ENCODE data around the gene SLC27A5. TPM values are rescaled to one million over a fixed set of nuclear protein-coding genes. Genes with fewer than 3 reads are reported as not detected.
"Not testable (repeated sequence)": the region's sequence is repeated elsewhere in the genome, so short reads cannot be mapped to it uniquely, and the experiment has no call there.

SLC27A5 gene
- total RNA-seq, 2 donors from 2014 or later: 5.4 to 9.9 TPM

GRCh38 chr19:58492265-58492664 lies 19.5 kb downstream of the SLC27A5 start:
- Histone ChIP-seq H3K4me3 (no peak overlapping the region), H3K4me1 (no peaks in the 10 kb centered on the region), H3K36me3 (replicated peaks in 1 of 2; ENCODE audit: insufficient read depth in 1 of 2, low read depth in 2 of 2) (no peaks in the 10 kb centered on the region), H3K9me3 (no peaks in the 10 kb centered on the region), H3K27ac (no peak overlapping the region), H3K27me3 (no peaks in the 10 kb centered on the region)
- TF ChIP-seq, protein P1, sequence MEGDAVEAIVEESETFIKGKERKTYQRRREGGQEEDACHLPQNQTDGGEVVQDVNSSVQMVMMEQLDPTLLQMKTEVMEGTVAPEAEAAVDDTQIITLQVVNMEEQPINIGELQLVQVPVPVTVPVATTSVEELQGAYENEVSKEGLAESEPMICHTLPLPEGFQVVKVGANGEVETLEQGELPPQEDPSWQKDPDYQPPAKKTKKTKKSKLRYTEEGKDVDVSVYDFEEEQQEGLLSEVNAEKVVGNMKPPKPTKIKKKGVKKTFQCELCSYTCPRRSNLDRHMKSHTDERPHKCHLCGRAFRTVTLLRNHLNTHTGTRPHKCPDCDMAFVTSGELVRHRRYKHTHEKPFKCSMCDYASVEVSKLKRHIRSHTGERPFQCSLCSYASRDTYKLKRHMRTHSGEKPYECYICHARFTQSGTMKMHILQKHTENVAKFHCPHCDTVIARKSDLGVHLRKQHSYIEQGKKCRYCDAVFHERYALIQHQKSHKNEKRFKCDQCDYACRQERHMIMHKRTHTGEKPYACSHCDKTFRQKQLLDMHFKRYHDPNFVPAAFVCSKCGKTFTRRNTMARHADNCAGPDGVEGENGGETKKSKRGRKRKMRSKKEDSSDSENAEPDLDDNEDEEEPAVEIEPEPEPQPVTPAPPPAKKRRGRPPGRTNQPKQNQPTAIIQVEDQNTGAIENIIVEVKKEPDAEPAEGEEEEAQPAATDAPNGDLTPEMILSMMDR (IDR thresholded peaks at IDR 0.05): no peak
- WGBS, 2 donors: 81 to 87% methylated on average over 14 of the region's 14 CpGs
- ATAC-seq (no peak), DNase-seq (no peak)
- intact Hi-C loops (cut with DNase I): no loop called here

DNA sequence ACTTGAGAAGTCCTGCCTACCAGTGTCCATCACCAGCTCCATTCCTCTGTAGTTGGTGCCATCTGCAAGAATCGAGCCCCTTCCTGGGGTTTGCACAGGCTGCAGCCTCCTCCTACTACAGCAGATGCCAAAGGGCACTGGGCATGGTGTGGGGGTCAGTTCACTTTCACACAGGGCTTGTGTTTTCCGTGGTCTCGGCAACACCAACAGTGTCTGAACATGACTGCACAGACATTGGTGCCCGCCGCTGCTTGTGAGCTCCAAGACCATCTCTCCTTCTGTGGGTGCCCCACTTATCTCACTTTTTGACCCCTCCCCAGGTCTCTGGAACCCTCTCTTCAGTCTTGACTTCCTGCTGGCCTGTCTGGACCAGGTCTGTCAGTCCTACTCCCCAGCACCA lies 20.4 kb downstream of the SLC27A5 start:
- DNase-seq (no peak), ATAC-seq (no peak)
- H3K4me1 ChIP-seq: no peaks in the 10 kb centered on the region
- no peaks in the 10 kb centered on the region for H3K27me3 ChIP-seq
- 82 to 89% methylated on average over 5 of the region's 5 CpGs for WGBS, 2 donors
- H3K9me3 ChIP-seq: no peaks in the 10 kb centered on the region
- intact Hi-C loops (cut with DNase I): no loop called here
- no peak overlapping the region for H3K27ac ChIP-seq
- no peak for TF ChIP-seq POLR2A (IDR thresholded peaks at IDR 0.05)
- TF ChIP-seq, protein P1 (IDR thresholded peaks at IDR 0.05): no peak
- no peaks in the 10 kb centered on the region for H3K36me3 ChIP-seq (replicated peaks in 1 of 2; ENCODE audit: insufficient read depth in 1 of 2, low read depth in 2 of 2)
- H3K4me3 ChIP-seq: no peak overlapping the region

- H3K9me3 ChIP-seq; intact Hi-C loops (cut with DNase I); H3K4me3 ChIP-seq; ATAC-seq; H3K36me3 ChIP-seq (replicated peaks in 1 of 2; ENCODE audit: insufficient read depth in 1 of 2, low read depth in 2 of 2); H3K27me3 ChIP-seq; DNase-seq; H3K27ac ChIP-seq; H3K4me1 ChIP-seq: not testable (repeated sequence)
- WGBS, 2 donors: 94 to 96% methylated on average over 5 of the region's 5 CpGs
Observed at GRCh38 chr19:58484349-58484748, 27.4 kb downstream of the SLC27A5 start.

- no peaks in the 10 kb centered on the region for H3K36me3 ChIP-seq (replicated peaks in 1 of 2; ENCODE audit: insufficient read depth in 1 of 2, low read depth in 2 of 2)
- WGBS, 2 donors: 92 to 100% methylated on average over 2 of the region's 2 CpGs
- no peak overlapping the region for H3K4me3 ChIP-seq
- no peak for ATAC-seq
- no peak for DNase-seq
- TF ChIP-seq POLR2A (IDR thresholded peaks at IDR 0.05): no peak
- TF ChIP-seq, protein P1 (IDR thresholded peaks at IDR 0.05): no peak
- H3K27me3 ChIP-seq: no peaks in the 10 kb centered on the region
- H3K9me3 ChIP-seq: no peaks in the 10 kb centered on the region
- H3K27ac ChIP-seq: no peak overlapping the region
- H3K4me1 ChIP-seq: no peaks in the 10 kb centered on the region
- intact Hi-C loops (cut with DNase I): no loop called here
Observed at GRCh38 chr19:58483776-58484175, 28.0 kb downstream of the SLC27A5 start.

- no peak for DNase-seq
- H3K4me3 ChIP-seq: no peak overlapping the region
- no peak overlapping the region for H3K27ac ChIP-seq
- H3K9me3 ChIP-seq: no peaks in the 10 kb centered on the region
- intact Hi-C loops (cut with DNase I): no loop called here
- no peaks in the 10 kb centered on the region for H3K36me3 ChIP-seq (replicated peaks in 1 of 2; ENCODE audit: insufficient read depth in 1 of 2, low read depth in 2 of 2)
- no peaks in the 10 kb centered on the region for H3K27me3 ChIP-seq
- TF ChIP-seq, protein P1 (IDR thresholded peaks at IDR 0.05): no peak
- no peak for TF ChIP-seq POLR2A (IDR thresholded peaks at IDR 0.05)
- no peak for ATAC-seq
- peaks cover 2% of the 10 kb centered on the region for H3K4me1 ChIP-seq
- WGBS, 2 donors: 83 to 100% methylated on average over 2 to 7 of the region's 7 CpGs
Observed at GRCh38 chr19:58482372-58482771, 29.4 kb downstream of the SLC27A5 start.

Data from body of pancreas (tissue), 4 donors.